Neuronal stem cell (in vitro differentiated cells): ENCODE data around the gene FRAT2. TPM values are rescaled to one million over a fixed set of nuclear protein-coding genes. Genes with fewer than 3 reads are reported as not detected.

Experiments
- DNase-seq: peaks from one replicate; pipeline ENCODE4 v3.0.0-alpha.2; 2013; ENCODE audit warnings: low spot score
- H2AFZ ChIP-seq: one replicate; pipeline ENCODE4 v1.6.1; 2013; ENCODE audit warnings: mild to moderate bottlenecking, low read length, inconsistent platforms
- H2AK5ac ChIP-seq: 2 replicates; pipeline ENCODE4 v1.6.1; 2013; ENCODE audit warnings: low read depth, mild to moderate bottlenecking, inconsistent platforms, low read length, moderate library complexity, mixed read lengths
- H2BK120ac ChIP-seq: 2 replicates; pipeline ENCODE4 v1.6.1; 2013; ENCODE audit warnings: low read depth, mild to moderate bottlenecking, inconsistent platforms, low read length, moderate library complexity, mixed read lengths
- H2BK12ac ChIP-seq: one replicate; pipeline ENCODE4 v1.6.1; 2013; ENCODE audit warnings: low read length, inconsistent platforms
- H2BK15ac ChIP-seq: 2 replicates; pipeline ENCODE4 v1.6.1; 2013; ENCODE audit warnings: mild to moderate bottlenecking, low read length, inconsistent platforms, mixed read lengths
- H2BK5ac ChIP-seq: one replicate; pipeline ENCODE4 v1.6.1; 2013; ENCODE audit warnings: inconsistent platforms, mild to moderate bottlenecking, low read length, moderate library complexity
- H3K14ac ChIP-seq: one replicate; pipeline ENCODE4 v1.6.1; 2013; ENCODE audit warnings: low read length, inconsistent platforms
- H3K18ac ChIP-seq: 2 replicates; pipeline ENCODE4 v1.6.1; 2013; ENCODE audit warnings: low read length, inconsistent platforms
- H3K23ac ChIP-seq: 2 replicates; pipeline ENCODE4 v1.6.1; 2013; ENCODE audit warnings: low read depth, mild to moderate bottlenecking, mixed read lengths, low read length, inconsistent platforms; ENCODE audit not compliant: poor library complexity
- H3K27ac ChIP-seq: replicated peaks from 3 replicates; pipeline ENCODE4 v1.5.1; 2013; ENCODE audit warnings: low read length, inconsistent platforms
- H3K27me3 ChIP-seq, 3 experiments: 2 replicates each; pipeline ENCODE4 v1.6.1; 2013; ENCODE audit warnings: low read length in 3 of 3, mild to moderate bottlenecking in 2 of 3, inconsistent platforms in 1 of 3, low read depth in 1 of 3, mixed read lengths in 1 of 3, moderate library complexity in 1 of 3; ENCODE audit not compliant: control insufficient read depth in 3 of 3, insufficient read depth in 3 of 3
- H3K36me3 ChIP-seq, 2 donors: replicated peaks in 1 of 2; 2 replicates each; pipeline ENCODE4 v1.6.1; 2013; ENCODE audit warnings: low read length in 2 of 2; ENCODE audit not compliant: control insufficient read depth in 2 of 2, insufficient read depth in 2 of 2
- H3K4ac ChIP-seq: 2 replicates; pipeline ENCODE4 v1.6.1; 2013; ENCODE audit warnings: inconsistent platforms, mild to moderate bottlenecking, low read length, moderate library complexity
- H3K4me1 ChIP-seq, 2 donors: 1 replicate in 1 of 2; 2 replicates in 1 of 2; pipeline ENCODE4 v1.6.1; 2013; ENCODE audit warnings: low read length in 2 of 2, low read depth in 1 of 2; ENCODE audit not compliant: control insufficient read depth in 2 of 2, insufficient read depth in 1 of 2
- H3K4me2 ChIP-seq: one replicate; pipeline ENCODE4 v1.6.1; 2013; ENCODE audit warnings: mild to moderate bottlenecking, low read length, inconsistent platforms; ENCODE audit not compliant: insufficient read depth, poor library complexity, severe bottlenecking
- H3K4me3 ChIP-seq, 2 donors: 2 replicates each; pipeline ENCODE4 v1.5.1; 2013; ENCODE audit warnings: low read length in 2 of 2, mild to moderate bottlenecking in 2 of 2, inconsistent platforms in 1 of 2, moderate library complexity in 1 of 2
- H3K79me1 ChIP-seq: one replicate; pipeline ENCODE4 v1.6.1; 2013; ENCODE audit warnings: low read depth, mild to moderate bottlenecking, inconsistent platforms, low read length, moderate library complexity
- H3K9ac ChIP-seq: one replicate; pipeline ENCODE4 v1.6.1; 2013; ENCODE audit warnings: mild to moderate bottlenecking, low read depth, low read length, inconsistent platforms; ENCODE audit not compliant: poor library complexity
- H3K9me3 ChIP-seq, 2 donors: replicated peaks in 1 of 2; 2 replicates each; pipeline versions ENCODE3 to v1.6.1; 2013; ENCODE audit warnings: low read length in 2 of 2, mild to moderate bottlenecking in 2 of 2, inconsistent platforms in 1 of 2, low read depth in 1 of 2, mixed read lengths in 1 of 2, moderate library complexity in 1 of 2; ENCODE audit not compliant: control insufficient read depth in 2 of 2, insufficient read depth in 1 of 2
- H4K8ac ChIP-seq: one replicate; pipeline ENCODE4 v1.6.1; 2013; ENCODE audit warnings: low read depth, mild to moderate bottlenecking, inconsistent platforms, low read length, moderate library complexity
- H4K91ac ChIP-seq: one replicate; pipeline ENCODE4 v1.6.1; 2013; ENCODE audit warnings: low read length, low read depth, mild to moderate bottlenecking, inconsistent platforms; ENCODE audit not compliant: poor library complexity
- WGBS, 2 donors: extraction: QIAGEN DNeasy Blood & Tissue Kit; methylation state at CpG; one replicate each; pipeline ENCODE4 v1.1.7; 2013; ENCODE audit warnings: missing lambda C conversion rate in 2 of 2, mixed read lengths in 1 of 2; ENCODE audit not compliant: insufficient read length in 2 of 2, insufficient replicate concordance in 1 of 2; ENCODE audit errors: extremely low coverage in 2 of 2; 5-methylcytosine and 5-hydroxymethylcytosine counted together
- polyA plus RNA-seq, 2 experiments: library from polyadenylated mRNA; stranded (reverse); fragments of 200-250 nt; gene quantifications; one replicate each; pipeline ENCODE4 v1.2.3, GENCODE V29; 2013

FRAT2 gene, protein sequence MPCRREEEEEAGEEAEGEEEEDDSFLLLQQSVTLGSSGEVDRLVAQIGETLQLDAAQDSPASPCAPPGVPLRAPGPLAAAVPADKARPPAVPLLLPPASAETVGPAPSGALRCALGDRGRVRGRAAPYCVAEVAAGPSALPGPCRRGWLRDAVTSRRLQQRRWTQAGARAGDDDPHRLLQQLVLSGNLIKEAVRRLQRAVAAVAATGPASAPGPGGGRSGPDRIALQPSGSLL
- 6.9 TPM for polyA plus RNA-seq (2013, experiment 1 of 2)
- 7.3 TPM for polyA plus RNA-seq (2013, experiment 2 of 2)

DNA sequence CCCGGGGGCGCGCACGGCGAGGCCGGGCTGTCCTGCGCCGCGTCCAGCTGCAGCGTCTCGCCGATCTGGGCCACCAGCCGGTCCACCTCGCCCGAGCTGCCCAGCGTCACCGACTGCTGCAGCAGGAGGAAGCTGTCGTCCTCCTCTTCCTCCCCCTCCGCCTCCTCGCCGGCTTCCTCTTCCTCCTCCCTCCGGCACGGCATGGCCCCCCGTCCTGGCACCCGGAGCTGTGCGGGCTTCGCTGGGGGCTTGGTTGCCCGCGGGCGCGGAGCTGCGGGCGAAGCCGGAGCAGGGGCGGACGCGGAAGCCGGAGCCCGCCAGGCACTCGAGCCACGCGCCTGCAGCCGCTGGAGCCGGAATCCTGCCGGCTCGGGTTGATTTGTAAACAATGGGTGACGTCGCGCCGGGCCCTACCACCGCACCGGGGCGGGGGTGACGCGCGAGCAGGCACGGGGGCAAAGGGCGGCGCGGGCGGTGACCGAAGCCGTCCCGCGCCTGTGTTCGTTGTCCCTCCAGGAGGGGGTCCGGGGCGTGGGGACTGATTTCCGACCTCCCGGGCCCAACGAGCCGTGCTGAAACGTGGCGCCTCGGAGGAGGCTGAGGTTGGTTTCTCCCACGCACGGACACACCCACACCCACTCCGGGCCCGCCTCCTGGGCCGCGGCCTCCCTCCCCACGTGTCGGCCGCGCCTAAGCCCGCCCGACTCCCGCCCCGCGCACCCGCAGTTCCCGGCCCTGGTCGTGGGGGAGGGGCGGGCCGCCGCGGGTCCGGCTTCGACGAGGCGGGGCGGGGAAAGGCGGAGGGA is at the start of gene FRAT2:
FRAT2 (minus strand) TSS at position 360 of the 806 bp plus-strand sequence; CDS start at position 203, 157 bp downstream.
- Histone ChIP-seq H4K8ac (no peak within 1 kb of the TSS), H3K4me2 (peak within 1 kb of the TSS; percentile 89), H3K9me3 (no peaks in the 10 kb centered on the region), H3K4me1 (peaks cover 20 to 32% of the 10 kb centered on the region in 2 donors), H4K91ac (no peak within 1 kb of the TSS), H3K36me3 (peaks cover 0 to 9% of the 10 kb centered on the region in 2 donors), H2AFZ (peak within 1 kb of the TSS; percentile 100), H3K79me1 (no peaks in the 10 kb centered on the region), H2BK12ac (peak within 1 kb of the TSS; percentile 31), H3K14ac (peak within 1 kb of the TSS; percentile 98), H2BK5ac (peak within 1 kb of the TSS; percentile 87), H3K4ac (no peak within 1 kb of the TSS), H3K18ac (peak within 1 kb of the TSS; percentile 98), H2BK15ac (peak within 1 kb of the TSS; percentile 35), H2BK120ac (peak within 1 kb of the TSS; percentile 73), H3K4me3 (peak within 1 kb of the TSS; percentile 84 to 91), H3K27me3 (peaks cover 0 to 29% (median 8%) of the 10 kb centered on the region in 3 experiments), H3K9ac (peak within 1 kb of the TSS; percentile 94), H2AK5ac (no peak within 1 kb of the TSS), H3K23ac (peak within 1 kb of the TSS; percentile 98), H3K27ac (peak within 1 kb of the TSS; percentile 34)
- peak; percentile 89 for DNase-seq
- no CpG with 5 or more reads among the region's 103 CpGs for WGBS, 2 donors

DNA sequence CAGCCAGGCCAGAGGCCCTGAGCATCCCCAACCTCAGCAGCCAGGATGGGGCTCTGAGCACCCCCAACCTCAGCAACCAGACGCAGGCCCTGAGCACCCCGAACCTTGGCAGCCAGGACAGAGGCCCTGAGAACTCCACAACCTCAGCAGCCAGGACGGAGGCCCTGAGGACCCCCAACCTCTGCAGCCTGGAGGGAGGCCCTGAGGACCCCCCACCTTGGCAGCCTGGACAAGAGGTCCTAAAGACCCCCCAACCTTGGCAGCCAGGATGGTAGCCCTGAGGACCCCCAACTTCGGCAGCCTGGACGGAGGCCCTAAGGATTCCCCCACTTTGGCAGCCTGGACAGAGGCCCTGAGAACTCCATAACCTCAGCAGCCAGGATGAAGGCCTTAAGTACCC is 49.6 kb upstream of the FRAT2 start:
- no peaks in the 10 kb centered on the region for H3K4me1 ChIP-seq
- H3K9me3 ChIP-seq, result peaks cover 0 to 2% of the 10 kb centered on the region in 2 donors
- DNase-seq, result no peak
- H3K18ac ChIP-seq, result no peak overlapping the region
- peaks cover 2% of the 10 kb centered on the region for H3K79me1 ChIP-seq
- H2AFZ ChIP-seq, result no peak overlapping the region
- no peak overlapping the region for H2AK5ac ChIP-seq
- no peak overlapping the region for H2BK12ac ChIP-seq
- H2BK5ac ChIP-seq, result no peak overlapping the region
- H4K8ac ChIP-seq, result no peak overlapping the region
- H3K4me2 ChIP-seq, result no peak overlapping the region
- H3K14ac ChIP-seq, result no peak overlapping the region
- no peak overlapping the region for H3K27ac ChIP-seq
- H2BK120ac ChIP-seq, result no peak overlapping the region
- H4K91ac ChIP-seq, result no peak overlapping the region
- H3K4ac ChIP-seq, result no peak overlapping the region
- peaks cover 33 to 79% of the 10 kb centered on the region in 2 donors for H3K36me3 ChIP-seq
- H2BK15ac ChIP-seq, result no peak overlapping the region
- no peak overlapping the region for H3K9ac ChIP-seq
- H3K4me3 ChIP-seq, result no peak overlapping the region
- no peak overlapping the region for H3K23ac ChIP-seq
- WGBS, 2 donors, result no CpG with 5 or more reads among the region's 5 CpGs
- no peaks in the 10 kb centered on the region for H3K27me3 ChIP-seq

DNA sequence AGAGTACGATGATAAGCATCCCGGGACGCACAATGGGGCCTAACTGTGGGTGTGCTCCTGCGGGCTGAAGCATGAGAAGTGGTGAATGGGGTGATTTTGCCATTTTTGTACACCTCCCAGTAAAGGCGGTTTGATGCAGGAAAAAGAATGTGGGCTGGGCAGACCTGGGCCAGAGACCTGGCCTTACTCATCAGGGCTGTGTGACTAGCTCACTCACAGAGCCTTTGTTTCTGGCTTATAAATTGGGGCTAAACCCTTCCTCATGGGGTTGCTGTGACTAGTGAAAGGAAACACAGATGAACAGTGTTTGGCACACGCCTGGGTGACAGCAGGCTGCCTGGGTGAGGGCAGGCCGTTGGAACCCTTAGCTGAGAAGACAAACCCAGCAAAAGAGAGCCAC is 48.6 kb upstream of the FRAT2 start:
- WGBS, 2 donors, result no CpG with 5 or more reads among the region's 7 CpGs
- Histone ChIP-seq H3K27me3 (no peaks in the 10 kb centered on the region), H2BK15ac (no peak overlapping the region), H2AK5ac (no peak overlapping the region), H3K27ac (no peak overlapping the region), H3K4me3 (no peak overlapping the region), H2BK5ac (no peak overlapping the region), H3K18ac (no peak overlapping the region), H3K4ac (no peak overlapping the region), H2BK120ac (no peak overlapping the region), H3K14ac (no peak overlapping the region), H4K91ac (no peak overlapping the region), H2BK12ac (no peak overlapping the region), H3K79me1 (peaks cover 2% of the 10 kb centered on the region), H3K4me1 (no peaks in the 10 kb centered on the region), H3K23ac (no peak overlapping the region), H3K36me3 (peaks cover 30 to 78% of the 10 kb centered on the region in 2 donors), H3K9ac (no peak overlapping the region), H4K8ac (no peak overlapping the region), H2AFZ (no peak overlapping the region), H3K9me3 (peaks cover 0 to 2% of the 10 kb centered on the region in 2 donors), H3K4me2 (no peak overlapping the region)
- no peak for DNase-seq

DNA sequence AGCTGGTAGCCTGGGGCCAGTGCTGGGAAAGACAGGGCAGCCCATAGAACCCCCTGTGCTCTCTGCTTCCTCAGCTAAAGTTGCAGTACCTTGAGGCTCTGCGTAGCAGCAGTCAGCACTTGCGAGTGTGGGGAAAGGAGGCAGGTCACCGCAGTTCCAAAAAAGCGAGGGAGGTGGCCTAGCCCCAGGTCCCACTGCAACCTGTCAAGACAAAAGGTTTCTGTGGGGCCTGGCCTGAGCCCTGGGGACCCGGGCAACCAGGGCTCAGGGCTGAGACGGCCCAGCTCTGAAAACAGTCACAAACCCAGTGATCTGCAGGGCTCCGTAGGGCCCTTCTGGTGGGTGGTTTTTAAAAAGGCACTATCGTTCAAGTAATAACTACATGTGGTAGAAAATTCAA is 47.1 kb upstream of the FRAT2 start:
- Histone ChIP-seq H3K23ac (peak overlapping the region; percentile 47), H2BK12ac (no peak overlapping the region), H2AK5ac (no peak overlapping the region), H4K8ac (no peak overlapping the region), H3K9me3 (peaks cover 0 to 2% of the 10 kb centered on the region in 2 donors), H2BK120ac (no peak overlapping the region), H3K18ac (no peak overlapping the region), H3K4ac (no peak overlapping the region), H3K27ac (no peak overlapping the region), H2BK15ac (no peak overlapping the region), H3K36me3 (peaks cover 31 to 79% of the 10 kb centered on the region in 2 donors), H3K79me1 (peaks cover 2% of the 10 kb centered on the region), H4K91ac (no peak overlapping the region), H3K14ac (no peak overlapping the region), H3K4me2 (no peak overlapping the region), H2BK5ac (no peak overlapping the region), H3K4me1 (no peaks in the 10 kb centered on the region), H3K4me3 (no peak overlapping the region), H3K27me3 (no peaks in the 10 kb centered on the region), H3K9ac (no peak overlapping the region), H2AFZ (no peak overlapping the region)
- no peak for DNase-seq
- WGBS, 2 donors, result no CpG with 5 or more reads among the region's 8 CpGs
